Nephron (organoid): ENCODE data around the gene CAST.

Experiments used
- H3K27ac Mint-ChIP-seq, 3 experiments: 2 replicates each; pipeline ENCODE4 v1.8.0; 2020; ENCODE audit warnings: mixed read lengths in 3 of 3, mild to moderate bottlenecking in 2 of 3, moderate library complexity in 1 of 3
- H3K27me3 Mint-ChIP-seq: 2 replicates; pipeline ENCODE4 v1.8.0; 2021; ENCODE audit warnings: low read depth, mild to moderate bottlenecking, moderate library complexity, mixed read lengths
- H3K36me3 Mint-ChIP-seq: 2 replicates; pipeline ENCODE4 v1.8.0; 2020; ENCODE audit warnings: low read depth, mixed read lengths
- H3K4me1 Mint-ChIP-seq: 2 replicates; pipeline ENCODE4 v1.8.0; 2020; ENCODE audit warnings: mixed read lengths
- H3K4me3 Mint-ChIP-seq, 3 experiments: 2 replicates each; pipeline ENCODE4 v1.8.0; 2020; ENCODE audit warnings: mild to moderate bottlenecking in 3 of 3, mixed read lengths in 3 of 3, moderate library complexity in 2 of 3
- H3K9me3 Mint-ChIP-seq: 2 replicates; pipeline ENCODE4 v1.8.0; 2020; ENCODE audit warnings: mixed read lengths
- CTCF ChIP-seq, 3 experiments: fragments of 200-600 bp; sonication (generic); IDR thresholded peaks; one replicate each; pipeline ENCODE4 v1.5.0; 2021; ENCODE audit warnings: antibody characterized with exemption in 3 of 3; ENCODE audit not compliant: unreplicated experiment in 3 of 3

The CAST gene

GRCh38 chr5:96718635-96719077 is 56.5 kb downstream of the CAST start:
- peak overlapping the region in 1 of 3 experiments; percentile 30 for H3K27ac Mint-ChIP-seq
- H3K27me3 Mint-ChIP-seq = no peaks in the 10 kb centered on the region
- H3K4me1 Mint-ChIP-seq = peaks cover 25% of the 10 kb centered on the region
- TF ChIP-seq CTCF (IDR thresholded peaks at IDR 0.05; ENCODE audit: unreplicated experiment in 3 of 3) = no peak
- H3K9me3 Mint-ChIP-seq = no peaks in the 10 kb centered on the region
- no peaks in the 10 kb centered on the region for H3K36me3 Mint-ChIP-seq
- H3K4me3 Mint-ChIP-seq = no peak overlapping the region

DNA sequence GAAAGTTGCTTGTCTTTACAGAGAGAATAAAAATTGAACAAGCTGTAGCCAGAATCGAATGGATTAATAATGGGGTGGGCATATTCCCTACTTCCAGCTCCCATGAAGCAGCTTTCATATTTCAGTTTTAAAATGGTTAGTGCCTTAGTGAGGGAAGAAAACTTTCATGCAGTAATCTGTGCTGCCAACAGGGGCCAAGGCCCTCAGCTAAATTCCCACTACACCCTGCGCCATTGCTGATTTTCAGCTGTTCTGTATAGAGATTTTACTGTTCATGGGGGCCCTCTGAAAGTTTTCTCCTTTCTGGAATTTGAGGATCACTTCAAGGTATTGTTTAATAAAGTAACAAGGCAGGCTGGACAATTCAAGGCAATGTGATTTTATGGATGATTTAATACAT is 58.2 kb downstream of the CAST start:
- H3K27ac Mint-ChIP-seq = peak overlapping the region; percentile 17 to 74 (median 57)
- H3K27me3 Mint-ChIP-seq = no peaks in the 10 kb centered on the region
- H3K36me3 Mint-ChIP-seq = peaks cover 3% of the 10 kb centered on the region
- H3K9me3 Mint-ChIP-seq = no peaks in the 10 kb centered on the region
- no peak overlapping the region for H3K4me3 Mint-ChIP-seq
- H3K4me1 Mint-ChIP-seq = peaks cover 15% of the 10 kb centered on the region
- TF ChIP-seq CTCF (IDR thresholded peaks at IDR 0.05; ENCODE audit: unreplicated experiment in 3 of 3) = peak; percentile 15 to 38 (median 19)

DNA sequence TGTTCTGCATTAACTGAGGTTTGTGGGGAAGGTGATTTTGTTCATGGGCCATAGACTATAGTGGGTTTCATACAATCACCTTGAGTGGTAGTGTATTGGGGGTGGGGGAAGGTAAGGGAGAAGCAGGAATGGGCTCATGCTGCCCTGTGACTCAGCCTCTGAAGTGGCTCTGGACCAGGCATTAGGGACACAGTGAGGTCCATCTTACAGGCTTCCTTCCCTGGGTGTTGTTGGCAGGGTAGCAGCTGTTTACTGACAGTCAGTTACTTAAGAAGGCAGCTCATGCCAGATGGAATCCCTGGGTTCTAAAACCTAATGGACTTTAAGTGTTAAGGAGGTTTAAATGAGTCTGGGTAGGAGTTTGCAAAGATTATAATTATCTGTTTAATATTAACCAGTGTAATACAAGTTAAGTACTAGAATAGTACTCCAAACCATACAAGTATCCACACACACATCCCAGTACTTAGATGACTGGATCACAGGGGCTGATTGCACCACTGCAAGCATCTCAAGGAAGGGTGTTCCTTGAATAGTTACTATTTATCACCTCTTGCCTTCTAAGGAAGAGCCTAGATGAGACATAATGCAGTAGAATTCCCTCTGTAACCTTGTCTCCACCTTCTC is 59.3 kb downstream of the CAST start:
- peak overlapping the region in 2 of 3 experiments; percentile 33 to 74 for H3K27ac Mint-ChIP-seq
- H3K36me3 Mint-ChIP-seq = peaks cover 3% of the 10 kb centered on the region
- no peaks in the 10 kb centered on the region for H3K27me3 Mint-ChIP-seq
- no peak overlapping the region for H3K4me3 Mint-ChIP-seq
- peaks cover 11% of the 10 kb centered on the region for H3K4me1 Mint-ChIP-seq
- no peak for TF ChIP-seq CTCF (IDR thresholded peaks at IDR 0.05; ENCODE audit: unreplicated experiment in 3 of 3)
- no peaks in the 10 kb centered on the region for H3K9me3 Mint-ChIP-seq

- Mint-ChIP-seq H3K4me1 (peaks cover 11% of the 10 kb centered on the region), H3K36me3 (peaks cover 8% of the 10 kb centered on the region), H3K9me3 (no peaks in the 10 kb centered on the region), H3K4me3 (no peak overlapping the region), H3K27me3 (no peaks in the 10 kb centered on the region), H3K27ac (no peak overlapping the region)
- no peak for TF ChIP-seq CTCF (IDR thresholded peaks at IDR 0.05; ENCODE audit: unreplicated experiment in 3 of 3)
Measured at GRCh38 chr5:96725257-96725656, 63.1 kb downstream of the CAST start.

DNA sequence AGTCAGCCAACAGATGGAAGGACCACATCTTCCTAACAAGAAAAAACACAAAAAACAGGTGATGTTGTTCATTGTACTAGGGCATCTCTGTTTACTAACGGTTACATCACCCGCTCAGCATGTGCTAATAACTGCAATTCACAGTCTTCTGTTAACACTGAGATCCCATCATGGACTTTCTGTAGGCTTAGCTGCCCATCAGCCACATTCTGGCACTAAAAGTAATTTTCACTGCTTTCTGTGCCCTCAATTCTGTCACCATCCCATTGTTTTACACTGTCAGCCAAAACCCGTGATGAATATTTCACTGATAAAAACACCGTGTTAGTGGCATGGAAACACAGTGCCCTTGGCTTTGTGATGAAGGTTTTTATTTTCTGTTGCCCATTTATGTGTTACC is 64.6 kb downstream of the CAST start:
- H3K27me3 Mint-ChIP-seq = no peaks in the 10 kb centered on the region
- H3K4me3 Mint-ChIP-seq = no peak overlapping the region
- no peaks in the 10 kb centered on the region for H3K9me3 Mint-ChIP-seq
- no peaks in the 10 kb centered on the region for H3K4me1 Mint-ChIP-seq
- TF ChIP-seq CTCF (IDR thresholded peaks at IDR 0.05; ENCODE audit: unreplicated experiment in 3 of 3) = no peak
- H3K27ac Mint-ChIP-seq = no peak overlapping the region
- peaks cover 17% of the 10 kb centered on the region for H3K36me3 Mint-ChIP-seq

DNA sequence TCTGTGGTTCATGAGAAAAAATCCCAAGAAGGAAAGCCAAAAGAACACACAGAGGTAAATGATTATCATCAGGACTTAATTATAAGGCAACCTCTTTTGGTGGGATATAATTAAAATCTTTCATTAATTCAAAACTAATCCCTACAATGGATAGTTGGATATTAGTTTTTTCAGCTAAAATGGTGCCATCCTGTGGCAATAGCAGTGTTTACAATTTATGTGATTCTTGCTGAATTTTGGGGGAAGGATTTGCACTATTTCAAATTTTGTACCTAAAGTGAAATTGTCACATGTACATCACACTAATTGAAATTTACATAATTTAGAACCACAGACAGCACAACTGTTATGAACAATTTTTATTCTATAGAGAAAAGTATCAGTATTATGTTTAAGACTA is 67.0 kb downstream of the CAST start:
- H3K9me3 Mint-ChIP-seq = no peaks in the 10 kb centered on the region
- H3K27ac Mint-ChIP-seq = no peak overlapping the region
- peaks cover 25% of the 10 kb centered on the region for H3K36me3 Mint-ChIP-seq
- no peaks in the 10 kb centered on the region for H3K4me1 Mint-ChIP-seq
- peak; percentile 27 to 31 (median 27) for TF ChIP-seq CTCF (IDR thresholded peaks at IDR 0.05; ENCODE audit: unreplicated experiment in 3 of 3)
- no peak overlapping the region for H3K4me3 Mint-ChIP-seq
- no peaks in the 10 kb centered on the region for H3K27me3 Mint-ChIP-seq
